ENCODE data around the gene SLC36A3. TPM values are rescaled to one million over a fixed set of nuclear protein-coding genes. Genes with fewer than 3 reads are reported as not detected.

Gene SLC36A3
- total and polyA plus RNA-seq, 3 experiments from 2014 or later: not detected

- H3K36me3 ChIP-seq (ENCODE audit: insufficient read depth, low read length): no peaks in the 10 kb centered on the region
- H3K9me3 ChIP-seq (ENCODE audit: low read length): no peaks in the 10 kb centered on the region
- Mint-ChIP-seq H3K9me3 (no peaks in the 10 kb centered on the region), H3K27ac (no peak overlapping the region), H3K27me3 (peaks cover 8 to 10% of the 10 kb centered on the region in 2 donors), H3K4me3 (no peak overlapping the region), H3K36me3 (no peaks in the 10 kb centered on the region), H3K4me1 (no peaks in the 10 kb centered on the region)
- no peak overlapping the region for H3K27ac ChIP-seq (ENCODE audit: low read depth, low read length)
- CTCF ChIA-PET: no interaction called here
- no peak overlapping the region for H3K4me3 ChIP-seq (ENCODE audit: low read length)
- H3K27me3 ChIP-seq (ENCODE audit: insufficient read depth, low read length, poor library complexity, severe bottlenecking): no peaks in the 10 kb centered on the region
- no peaks in the 10 kb centered on the region for H3K4me1 ChIP-seq (ENCODE audit: insufficient read depth, low read length)
- no peak for DNase-seq
- POLR2A ChIA-PET: no interaction called here
These were observed 20.3 kb downstream of the SLC36A3 start for GRCh38 chr5:151283120-151283825.

GRCh38 chr5:151281001-151281639 is 22.4 kb downstream of the SLC36A3 start:
- peak overlapping the region in 1 of 8 donors; percentile 45 for H3K27ac Mint-ChIP-seq
- no peak for DNase-seq
- CTCF ChIA-PET: no interaction called here

DNA sequence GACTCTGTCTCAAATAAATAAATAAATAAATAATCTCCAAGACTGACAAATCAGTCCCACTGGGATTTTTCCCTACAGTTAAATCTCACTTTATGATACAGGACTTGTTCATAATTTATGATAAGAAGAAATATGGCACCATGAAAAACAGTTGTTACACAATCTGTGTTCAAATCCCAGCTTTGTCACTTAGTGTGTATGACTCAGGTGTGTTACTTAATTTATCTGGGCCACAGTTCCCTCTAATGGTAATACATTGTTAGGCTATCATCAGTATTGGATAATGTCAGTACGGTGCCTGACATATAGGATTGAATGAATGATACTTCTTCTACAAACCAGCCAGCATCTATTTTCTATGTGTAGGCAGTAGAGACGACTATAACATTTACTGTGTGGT is 23.1 kb downstream of the SLC36A3 start:
- Mint-ChIP-seq H3K9me3 (no peaks in the 10 kb centered on the region), H3K4me3 (no peak overlapping the region), H3K27me3 (peaks cover 8 to 10% of the 10 kb centered on the region in 2 donors), H3K36me3 (no peaks in the 10 kb centered on the region), H3K27ac (no peak overlapping the region), H3K4me1 (no peaks in the 10 kb centered on the region)
- no peaks in the 10 kb centered on the region for H3K9me3 ChIP-seq (ENCODE audit: low read length)
- CTCF ChIA-PET: no interaction called here
- no peak for DNase-seq
- POLR2A ChIA-PET: no interaction called here
- no peak overlapping the region for H3K4me3 ChIP-seq (ENCODE audit: low read length)
- no peaks in the 10 kb centered on the region for H3K27me3 ChIP-seq (ENCODE audit: insufficient read depth, low read length, poor library complexity, severe bottlenecking)
- no peak overlapping the region for H3K27ac ChIP-seq (ENCODE audit: low read depth, low read length)
- H3K4me1 ChIP-seq (ENCODE audit: insufficient read depth, low read length): no peaks in the 10 kb centered on the region
- H3K36me3 ChIP-seq (ENCODE audit: insufficient read depth, low read length): no peaks in the 10 kb centered on the region

More at GRCh38 chr5:151281001-151281639, 22.4 kb downstream of the SLC36A3 start:
- no peaks in the 10 kb centered on the region for H3K9me3 ChIP-seq (ENCODE audit: low read length)
- no peak overlapping the region for H3K4me3 ChIP-seq (ENCODE audit: low read length)
- no peaks in the 10 kb centered on the region for H3K4me1 ChIP-seq (ENCODE audit: insufficient read depth, low read length)
- Mint-ChIP-seq H3K4me1 (no peaks in the 10 kb centered on the region), H3K9me3 (no peaks in the 10 kb centered on the region), H3K4me3 (no peak overlapping the region), H3K27me3 (peaks cover 8 to 10% of the 10 kb centered on the region in 2 donors), H3K36me3 (no peaks in the 10 kb centered on the region)
- H3K36me3 ChIP-seq (ENCODE audit: insufficient read depth, low read length): no peaks in the 10 kb centered on the region
- H3K27ac ChIP-seq (ENCODE audit: low read depth, low read length): no peak overlapping the region
- H3K27me3 ChIP-seq (ENCODE audit: insufficient read depth, low read length, poor library complexity, severe bottlenecking): no peaks in the 10 kb centered on the region
- POLR2A ChIA-PET: no interaction called here

DNA sequence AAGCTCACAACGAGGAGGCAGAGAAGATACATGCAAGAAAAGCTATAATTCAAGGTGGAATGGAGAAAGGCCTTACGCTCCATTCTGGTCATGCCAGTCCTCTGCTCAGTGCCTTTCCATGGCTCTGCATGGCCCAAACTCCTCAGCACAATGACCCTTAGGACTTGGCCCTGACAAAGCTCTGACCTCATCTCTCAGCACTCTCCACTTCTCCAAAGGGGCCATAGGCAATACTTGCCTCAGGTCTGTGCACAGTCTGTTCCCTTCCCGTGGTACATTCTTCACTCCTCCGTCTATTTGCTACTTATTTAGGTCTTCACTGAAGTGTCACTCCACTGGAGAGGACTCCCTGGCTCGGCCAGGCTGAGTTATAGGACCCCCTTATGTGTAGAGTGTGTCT is 24.7 kb downstream of the SLC36A3 start:
- DNase-seq: no peak
- Mint-ChIP-seq H3K27ac (no peak overlapping the region), H3K4me3 (no peak overlapping the region), H3K4me1 (no peaks in the 10 kb centered on the region), H3K36me3 (no peaks in the 10 kb centered on the region), H3K27me3 (peaks cover 8 to 11% of the 10 kb centered on the region in 2 donors), H3K9me3 (no peaks in the 10 kb centered on the region)
- Histone ChIP-seq H3K9me3 (ENCODE audit: low read length) (no peaks in the 10 kb centered on the region), H3K4me3 (ENCODE audit: low read length) (no peak overlapping the region), H3K4me1 (ENCODE audit: insufficient read depth, low read length) (no peaks in the 10 kb centered on the region), H3K27me3 (ENCODE audit: insufficient read depth, low read length, poor library complexity, severe bottlenecking) (no peaks in the 10 kb centered on the region), H3K27ac (ENCODE audit: low read depth, low read length) (no peak overlapping the region), H3K36me3 (ENCODE audit: insufficient read depth, low read length) (no peaks in the 10 kb centered on the region)
- CTCF ChIA-PET: no interaction called here
- POLR2A ChIA-PET: no interaction called here

GRCh38 chr5:151275803-151276202 is 27.8 kb downstream of the SLC36A3 start:
- no peaks in the 10 kb centered on the region for H3K9me3 ChIP-seq (ENCODE audit: low read length)
- DNase-seq: no peak
- H3K36me3 ChIP-seq (ENCODE audit: insufficient read depth, low read length): no peaks in the 10 kb centered on the region
- Mint-ChIP-seq H3K4me3 (no peak overlapping the region), H3K27me3 (peaks cover 2 to 4% of the 10 kb centered on the region in 2 donors), H3K4me1 (no peaks in the 10 kb centered on the region), H3K27ac (peak overlapping the region in 1 of 8 donors; percentile 9), H3K9me3 (no peaks in the 10 kb centered on the region), H3K36me3 (no peaks in the 10 kb centered on the region)
- no peak overlapping the region for H3K27ac ChIP-seq (ENCODE audit: low read depth, low read length)
- no peak overlapping the region for H3K4me3 ChIP-seq (ENCODE audit: low read length)
- no peaks in the 10 kb centered on the region for H3K27me3 ChIP-seq (ENCODE audit: insufficient read depth, low read length, poor library complexity, severe bottlenecking)
- ChIA-PET POLR2A (no interaction called here), CTCF (no interaction called here)
- no peaks in the 10 kb centered on the region for H3K4me1 ChIP-seq (ENCODE audit: insufficient read depth, low read length)

GRCh38 chr5:151274666-151275065 is 28.9 kb downstream of the SLC36A3 start:
- H3K27ac Mint-ChIP-seq: no peak overlapping the region
- H3K36me3 ChIP-seq (ENCODE audit: insufficient read depth, low read length): no peaks in the 10 kb centered on the region
- H3K9me3 Mint-ChIP-seq: no peaks in the 10 kb centered on the region
- no peak overlapping the region for H3K4me3 Mint-ChIP-seq
- H3K4me1 ChIP-seq (ENCODE audit: insufficient read depth, low read length): no peaks in the 10 kb centered on the region
- H3K4me3 ChIP-seq (ENCODE audit: low read length): no peak overlapping the region
- POLR2A ChIA-PET: no interaction called here
- DNase-seq: no peak
- no peaks in the 10 kb centered on the region for H3K9me3 ChIP-seq (ENCODE audit: low read length)
- H3K27me3 Mint-ChIP-seq: peaks cover 0 to 2% of the 10 kb centered on the region in 2 donors
- CTCF ChIA-PET: no interaction called here
- no peaks in the 10 kb centered on the region for H3K36me3 Mint-ChIP-seq
- H3K27me3 ChIP-seq (ENCODE audit: insufficient read depth, low read length, poor library complexity, severe bottlenecking): no peaks in the 10 kb centered on the region
- H3K4me1 Mint-ChIP-seq: no peaks in the 10 kb centered on the region
- H3K27ac ChIP-seq (ENCODE audit: low read depth, low read length): no peak overlapping the region

- peaks cover 0 to 2% of the 10 kb centered on the region in 2 donors for H3K27me3 Mint-ChIP-seq
- H3K36me3 ChIP-seq (ENCODE audit: insufficient read depth, low read length): peaks cover 8% of the 10 kb centered on the region
- CTCF ChIA-PET: no interaction called here
These were observed 32.2 kb downstream of the SLC36A3 start for GRCh38 chr5:151271336-151271735.

GRCh38 chr5:151270599-151270998 is 33.0 kb downstream of the SLC36A3 start:
- H3K27me3 ChIP-seq (ENCODE audit: insufficient read depth, low read length, poor library complexity, severe bottlenecking): no peaks in the 10 kb centered on the region
- no peak overlapping the region for H3K4me3 Mint-ChIP-seq
- no peak overlapping the region for H3K27ac ChIP-seq (ENCODE audit: low read depth, low read length)
- POLR2A ChIA-PET: no interaction called here
- no peak for DNase-seq
- H3K36me3 ChIP-seq (ENCODE audit: insufficient read depth, low read length): peaks cover 8% of the 10 kb centered on the region
- CTCF ChIA-PET: no interaction called here
- H3K9me3 ChIP-seq (ENCODE audit: low read length): no peaks in the 10 kb centered on the region
- no peaks in the 10 kb centered on the region for H3K4me1 ChIP-seq (ENCODE audit: insufficient read depth, low read length)
- peaks cover 0 to 2% of the 10 kb centered on the region in 2 donors for H3K27me3 Mint-ChIP-seq
- no peaks in the 10 kb centered on the region for H3K4me1 Mint-ChIP-seq
- no peaks in the 10 kb centered on the region for H3K9me3 Mint-ChIP-seq
- H3K36me3 Mint-ChIP-seq: peaks cover 15 to 32% (median 17%) of the 10 kb centered on the region in 3 donors
- H3K27ac Mint-ChIP-seq: no peak overlapping the region
- no peak overlapping the region for H3K4me3 ChIP-seq (ENCODE audit: low read length)

More at GRCh38 chr5:151271336-151271735, 32.2 kb downstream of the SLC36A3 start:
- DNase-seq: no peak
- POLR2A ChIA-PET: no interaction called here
- H3K27ac ChIP-seq (ENCODE audit: low read depth, low read length): no peak overlapping the region
- H3K4me3 Mint-ChIP-seq: no peak overlapping the region
- H3K4me1 ChIP-seq (ENCODE audit: insufficient read depth, low read length): no peaks in the 10 kb centered on the region
- H3K27ac Mint-ChIP-seq: no peak overlapping the region
- H3K27me3 ChIP-seq (ENCODE audit: insufficient read depth, low read length, poor library complexity, severe bottlenecking): no peaks in the 10 kb centered on the region
- H3K4me1 Mint-ChIP-seq: no peaks in the 10 kb centered on the region
- no peak overlapping the region for H3K4me3 ChIP-seq (ENCODE audit: low read length)
- H3K9me3 Mint-ChIP-seq: no peaks in the 10 kb centered on the region
- H3K36me3 Mint-ChIP-seq: peaks cover 15 to 30% (median 17%) of the 10 kb centered on the region in 3 donors
- no peaks in the 10 kb centered on the region for H3K9me3 ChIP-seq (ENCODE audit: low read length)
